ENCODE measurements around the gene MFAP4.

Gene MFAP4

GRCh38 chr17:19386051-19386929, 700 bp downstream of the MFAP4 start:
- 0 out of 2 replicates have a peak, but pooled peaks have one; percentile 1 for TF ChIP-seq CEBPB (IDR thresholded peaks at IDR 0.05)
- no peak for TF ChIP-seq EP300 (IDR thresholded peaks at IDR 0.05; ENCODE audit: borderline replicate concordance)

GRCh38 chr17:19385521-19385983, 1.4 kb downstream of the MFAP4 start:
- TF ChIP-seq RAD21 (IDR thresholded peaks at IDR 0.05; ENCODE audit: low read depth) (no peak), ZBTB7A (IDR thresholded peaks at IDR 0.05; ENCODE audit: low read depth) (no peak), CEBPB (IDR thresholded peaks at IDR 0.05) (no peak), CREB1 (IDR thresholded peaks at IDR 0.05; ENCODE audit: low read depth) (no peak), TAF1 (IDR thresholded peaks at IDR 0.05; ENCODE audit: low read depth) (no peak), YY1 (IDR thresholded peaks at IDR 0.05; ENCODE audit: low read depth) (no peak), TEAD4 (IDR thresholded peaks at IDR 0.05) (no peak), NFIC (IDR thresholded peaks at IDR 0.05) (no peak), USF1 (IDR thresholded peaks at IDR 0.05) (no peak), FOXM1 (IDR thresholded peaks at IDR 0.05; ENCODE audit: borderline replicate concordance, low read depth) (no peak), EGR1 (IDR thresholded peaks at IDR 0.05) (no peak), TCF12 (IDR thresholded peaks at IDR 0.05; ENCODE audit: low read depth) (no peak), REST (IDR thresholded peaks at IDR 0.05; ENCODE audit: low read depth) (no peak), EP300 (IDR thresholded peaks at IDR 0.05; ENCODE audit: borderline replicate concordance) (no peak)
- TF ChIP-seq, protein P1, sequence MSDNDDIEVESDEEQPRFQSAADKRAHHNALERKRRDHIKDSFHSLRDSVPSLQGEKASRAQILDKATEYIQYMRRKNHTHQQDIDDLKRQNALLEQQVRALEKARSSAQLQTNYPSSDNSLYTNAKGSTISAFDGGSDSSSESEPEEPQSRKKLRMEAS (IDR thresholded peaks at IDR 0.05) = no peak

GRCh38 chr17:19384723-19385391, 2.1 kb downstream of the MFAP4 start:
- no peak for TF ChIP-seq EGR1 (IDR thresholded peaks at IDR 0.05)
- no peak for TF ChIP-seq FOXM1 (IDR thresholded peaks at IDR 0.05; ENCODE audit: borderline replicate concordance, low read depth)
- TF ChIP-seq TEAD4 (IDR thresholded peaks at IDR 0.05) = no peak
- TF ChIP-seq YY1 (IDR thresholded peaks at IDR 0.05; ENCODE audit: low read depth) = no peak
- TF ChIP-seq TAF1 (IDR thresholded peaks at IDR 0.05; ENCODE audit: low read depth) = no peak
- TF ChIP-seq EP300 (IDR thresholded peaks at IDR 0.05; ENCODE audit: borderline replicate concordance) = no peak
- no peak for TF ChIP-seq USF1 (IDR thresholded peaks at IDR 0.05)
- no peak for TF ChIP-seq REST (IDR thresholded peaks at IDR 0.05; ENCODE audit: low read depth)
- no peak for TF ChIP-seq TCF12 (IDR thresholded peaks at IDR 0.05; ENCODE audit: low read depth)
- no peak for TF ChIP-seq NFIC (IDR thresholded peaks at IDR 0.05)
- no peak for TF ChIP-seq RAD21 (IDR thresholded peaks at IDR 0.05; ENCODE audit: low read depth)
- TF ChIP-seq ZBTB7A (IDR thresholded peaks at IDR 0.05; ENCODE audit: low read depth) = no peak
- TF ChIP-seq CREB1 (IDR thresholded peaks at IDR 0.05; ENCODE audit: low read depth) = no peak
- TF ChIP-seq, protein P1 (IDR thresholded peaks at IDR 0.05) = no peak
- TF ChIP-seq CEBPB (IDR thresholded peaks at IDR 0.05) = no peak

- no peak for TF ChIP-seq CEBPB (IDR thresholded peaks at IDR 0.05)
- TF ChIP-seq REST (IDR thresholded peaks at IDR 0.05; ENCODE audit: low read depth) = no peak
- TF ChIP-seq FOXM1 (IDR thresholded peaks at IDR 0.05; ENCODE audit: borderline replicate concordance, low read depth) = no peak
- TF ChIP-seq RAD21 (IDR thresholded peaks at IDR 0.05; ENCODE audit: low read depth) = no peak
- no peak for TF ChIP-seq ZBTB7A (IDR thresholded peaks at IDR 0.05; ENCODE audit: low read depth)
- no peak for TF ChIP-seq EP300 (IDR thresholded peaks at IDR 0.05; ENCODE audit: borderline replicate concordance)
- no peak for TF ChIP-seq TAF1 (IDR thresholded peaks at IDR 0.05; ENCODE audit: low read depth)
- TF ChIP-seq TCF12 (IDR thresholded peaks at IDR 0.05; ENCODE audit: low read depth) = no peak
- TF ChIP-seq CREB1 (IDR thresholded peaks at IDR 0.05; ENCODE audit: low read depth) = no peak
- no peak for TF ChIP-seq EGR1 (IDR thresholded peaks at IDR 0.05)
- no peak for TF ChIP-seq TEAD4 (IDR thresholded peaks at IDR 0.05)
- TF ChIP-seq USF1 (IDR thresholded peaks at IDR 0.05) = no peak
- TF ChIP-seq NFIC (IDR thresholded peaks at IDR 0.05) = no peak
- TF ChIP-seq YY1 (IDR thresholded peaks at IDR 0.05; ENCODE audit: low read depth) = no peak
- TF ChIP-seq, protein P1 (IDR thresholded peaks at IDR 0.05) = no peak
These were observed 3.1 kb downstream of the MFAP4 start for GRCh38 chr17:19383681-19384470.
